ENCODE results near the gene AP1S1.
"Not testable (repeated sequence)": the region's sequence is repeated elsewhere in the genome, so short reads cannot be mapped to it uniquely, and the experiment has no call there.

Gene AP1S1

DNA sequence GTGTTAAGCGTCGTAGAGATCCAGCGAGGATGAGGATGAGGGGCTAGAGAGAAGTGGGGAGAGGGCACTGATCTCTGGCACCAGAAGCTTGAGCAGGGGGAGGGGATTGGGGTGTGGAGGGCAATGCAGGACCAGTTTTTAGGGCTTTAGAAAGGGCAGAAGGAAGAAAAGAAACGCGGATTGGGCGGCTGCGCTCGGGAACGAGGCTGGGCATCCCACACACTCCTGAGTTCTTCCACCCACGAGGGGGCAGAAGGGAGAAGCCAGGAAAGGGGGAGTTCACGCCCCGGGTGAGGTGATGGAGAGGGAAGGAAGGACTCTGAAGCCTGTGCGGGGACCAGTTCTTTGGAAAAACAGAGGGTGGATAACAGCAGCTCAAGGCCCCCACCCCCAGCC is 17.2 kb downstream of the AP1S1 start:
- DNase-seq = no peak

DNA sequence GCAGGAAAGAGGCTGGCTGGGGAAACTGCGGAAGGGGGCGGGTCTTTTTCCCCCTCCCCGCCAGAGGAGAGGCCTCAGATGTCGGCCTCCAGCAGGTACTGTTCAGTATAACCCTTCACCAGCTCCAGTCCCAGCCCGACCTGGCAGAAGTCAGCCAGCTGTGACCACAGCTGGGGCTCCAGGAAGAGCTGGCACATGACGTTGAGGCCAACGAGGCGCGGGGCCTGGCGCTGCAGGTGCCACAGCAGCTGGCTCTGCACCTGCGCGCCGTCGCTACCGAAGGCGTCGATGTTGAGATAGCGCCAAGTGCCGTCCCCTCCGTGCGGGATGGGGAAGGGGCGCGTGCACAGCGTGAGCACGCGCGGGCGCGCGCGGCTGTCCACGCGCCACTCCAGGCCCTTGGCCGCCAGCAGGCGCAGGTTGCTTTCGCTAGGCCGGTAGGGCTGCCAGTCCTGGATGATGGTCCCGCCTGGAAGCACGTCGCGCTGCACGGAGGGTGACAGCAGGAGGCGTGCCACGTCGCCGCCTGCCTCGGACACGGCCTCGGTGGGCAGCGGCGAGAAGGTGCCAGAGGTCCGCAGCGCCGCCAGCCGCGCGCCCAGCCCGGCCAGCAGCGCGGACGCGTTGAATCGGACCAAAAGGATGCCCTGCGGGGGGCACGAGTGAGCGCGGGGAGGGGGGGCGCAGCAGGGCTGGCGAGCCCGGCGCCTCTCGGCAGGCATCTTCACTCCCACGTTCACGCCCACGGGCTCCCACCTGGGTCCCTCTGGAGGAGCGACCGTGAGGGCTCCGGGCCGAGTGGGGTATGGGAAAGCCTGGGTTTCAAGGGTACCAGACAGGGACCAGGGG is 18.0 kb downstream of the AP1S1 start:
- no peak for DNase-seq

DNA sequence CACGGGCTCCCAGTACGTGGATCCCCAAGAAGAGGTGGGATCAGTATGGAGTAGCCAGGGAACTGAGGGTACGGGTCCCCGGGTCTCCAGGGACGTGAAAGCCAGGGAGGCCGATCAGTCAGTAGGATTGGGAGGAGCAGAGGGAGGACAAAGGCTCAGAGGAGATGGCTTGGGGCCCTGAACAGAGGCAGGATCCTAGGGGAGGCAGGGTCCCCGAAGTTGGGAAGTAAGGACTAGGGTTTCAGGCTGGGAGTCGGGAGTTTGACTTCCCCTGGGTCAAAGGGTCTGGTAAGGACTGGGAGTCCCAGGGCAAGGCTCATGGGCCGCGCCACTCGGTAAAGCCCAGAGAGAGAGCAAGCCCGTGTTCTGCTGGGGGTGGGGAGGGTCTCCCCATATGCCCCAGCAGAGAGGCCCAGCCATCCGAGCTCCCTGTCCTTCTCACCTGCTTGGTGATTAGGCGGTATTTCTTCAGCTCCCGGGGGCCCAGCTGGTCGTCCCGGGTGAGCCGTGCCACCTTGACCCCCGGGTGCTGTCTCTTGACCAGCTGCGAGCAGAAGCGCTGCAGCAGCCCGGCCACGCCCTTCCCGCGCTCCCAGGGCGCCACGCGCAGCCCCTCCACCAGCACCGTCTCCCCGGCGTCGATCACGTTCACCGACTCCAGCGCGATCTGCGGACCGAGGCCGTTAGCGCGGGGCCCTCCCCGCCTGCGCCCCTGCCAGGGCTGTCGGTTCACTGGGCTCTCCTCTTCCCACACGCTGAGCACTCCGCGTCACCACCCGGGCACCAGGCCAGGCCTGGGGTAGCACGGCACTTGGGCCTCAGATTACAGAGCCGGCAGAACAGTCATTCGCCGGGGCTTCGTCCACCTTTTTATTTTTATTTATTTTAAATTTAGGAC is 18.8 kb downstream of the AP1S1 start:
- no peak for DNase-seq

DNA sequence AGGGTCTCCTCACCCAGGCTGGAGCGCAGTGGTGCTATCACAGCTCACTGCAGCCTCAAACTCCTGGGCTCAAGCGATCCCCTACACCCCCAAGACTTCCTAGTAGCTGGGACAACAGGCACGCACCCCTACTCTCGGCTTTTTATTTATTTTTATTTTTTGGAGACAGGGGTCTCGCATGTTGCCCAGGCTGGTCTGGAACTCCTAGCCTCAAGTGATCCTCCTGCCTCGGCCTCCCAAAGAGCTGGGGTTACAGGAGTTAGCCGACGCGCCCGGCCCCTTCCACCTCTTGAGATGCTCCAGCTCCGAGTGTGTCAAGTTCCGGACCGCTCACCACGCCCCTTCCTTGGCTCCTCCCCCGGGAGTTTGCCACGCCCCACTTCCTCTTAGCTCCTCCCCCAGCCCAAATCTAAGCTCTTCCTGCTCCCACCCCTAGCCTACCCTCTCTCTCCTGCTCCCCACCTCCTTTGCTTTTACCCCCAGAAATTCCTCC is 19.5 kb downstream of the AP1S1 start:
- peak; percentile 61 for DNase-seq

DNA sequence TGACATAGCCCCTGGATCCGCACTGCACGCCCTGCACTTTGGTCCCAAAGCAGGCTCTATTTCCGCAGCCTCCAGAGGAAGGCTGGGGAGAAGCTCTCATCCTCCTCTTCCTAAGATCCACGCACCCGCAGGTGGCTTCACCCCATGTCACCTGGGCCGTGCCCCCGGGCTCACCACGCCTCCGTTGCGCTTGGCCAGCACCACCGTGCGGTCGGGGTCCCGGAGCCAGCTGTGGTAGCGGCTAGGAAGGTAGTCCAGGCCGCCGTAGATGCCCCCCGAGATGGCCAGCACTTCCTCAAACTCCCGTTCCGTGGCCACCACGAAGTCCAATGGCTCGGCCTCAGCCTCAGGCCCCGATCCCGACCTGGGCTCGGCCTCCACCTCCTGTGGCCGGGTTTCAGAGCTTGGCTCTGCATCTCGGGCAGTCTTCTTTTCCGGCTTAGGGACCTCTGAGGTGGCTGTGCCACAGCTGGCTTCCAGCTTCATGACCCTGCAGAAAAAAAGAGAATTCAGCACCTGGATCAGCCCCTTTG is 20.1 kb downstream of the AP1S1 start:
- DNase-seq = no peak

DNA sequence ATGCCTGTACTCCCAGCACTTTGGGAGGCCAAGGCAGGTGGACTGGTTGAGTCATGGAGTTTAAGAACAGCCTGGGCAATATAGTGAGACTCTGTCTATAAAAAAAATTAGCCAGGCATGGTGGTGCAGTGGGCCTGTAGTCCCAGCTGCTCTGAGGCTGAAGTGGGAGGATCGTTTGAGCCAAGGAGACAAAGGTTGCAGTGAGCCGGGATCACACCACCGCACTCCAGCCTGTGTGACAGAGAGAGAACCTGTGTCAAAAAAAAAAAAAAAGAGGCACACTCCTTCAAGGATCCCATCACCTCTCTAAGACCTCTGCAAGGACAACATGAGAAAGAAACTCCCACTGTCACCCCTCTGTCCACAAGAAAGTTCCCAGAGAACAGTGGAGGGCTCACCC is 21.4 kb downstream of the AP1S1 start:
- DNase-seq = no peak

DNA sequence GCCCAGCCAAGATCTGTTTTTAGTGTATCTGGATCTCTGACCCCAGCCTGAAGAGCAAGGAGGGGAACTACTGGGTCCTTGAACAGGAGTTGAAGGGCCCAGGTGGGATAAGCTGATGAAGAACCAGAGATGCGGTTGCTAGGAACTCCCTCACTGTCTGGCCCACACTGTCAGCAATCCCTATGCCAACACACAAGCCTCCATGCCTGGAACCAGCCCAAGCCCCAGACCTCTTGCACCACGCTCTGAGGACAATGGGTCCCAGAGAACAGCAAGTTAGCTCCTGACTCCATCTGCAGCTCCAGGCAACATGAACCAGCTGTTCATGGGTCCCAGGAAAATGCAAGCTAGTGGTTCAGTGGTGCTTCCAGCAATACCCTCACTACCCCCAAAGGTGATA is 23.4 kb downstream of the AP1S1 start:
- no peak for DNase-seq

DNA sequence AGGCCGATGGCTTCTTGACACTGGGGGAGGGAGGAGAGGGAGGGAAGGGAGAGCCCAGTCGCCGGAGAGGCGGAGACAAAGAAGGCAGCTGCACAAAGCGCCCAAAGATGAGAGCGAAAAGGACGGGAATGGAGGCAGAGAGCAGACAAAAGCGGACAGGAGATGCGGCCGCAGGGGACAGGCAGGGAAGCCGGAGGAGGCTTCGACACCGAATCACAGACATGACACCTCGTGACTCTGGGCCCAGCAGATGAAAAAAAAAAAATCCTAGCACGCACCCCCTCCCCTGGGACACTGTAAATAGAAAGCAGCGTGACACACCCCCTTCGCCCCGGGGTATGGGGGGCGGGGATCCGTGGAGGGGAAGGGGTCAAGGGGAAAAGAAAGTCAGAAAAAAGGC is 24.8 kb downstream of the AP1S1 start:
- no peak for DNase-seq

DNA sequence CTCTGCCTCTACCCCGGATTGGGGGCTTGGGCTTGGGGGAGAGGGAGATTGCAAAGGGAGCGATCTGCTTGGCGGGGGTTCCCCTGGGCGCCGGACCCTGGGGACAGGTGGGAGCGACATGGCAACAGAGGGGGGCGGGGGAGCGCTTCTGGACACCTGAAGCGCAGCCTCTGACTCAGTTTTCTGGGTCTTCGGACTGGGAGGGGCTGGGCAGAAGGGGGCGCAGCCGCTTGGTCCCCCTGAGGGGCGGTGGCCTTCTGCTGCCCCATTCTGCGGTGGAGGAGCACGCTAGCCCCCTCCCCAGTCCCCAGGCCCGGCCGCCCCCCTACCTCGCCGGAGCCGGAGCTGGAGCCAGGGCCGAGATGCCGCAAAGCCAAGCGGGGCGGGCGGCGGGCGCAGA is 25.4 kb downstream of the AP1S1 start:
- DNase-seq = no peak

DNA sequence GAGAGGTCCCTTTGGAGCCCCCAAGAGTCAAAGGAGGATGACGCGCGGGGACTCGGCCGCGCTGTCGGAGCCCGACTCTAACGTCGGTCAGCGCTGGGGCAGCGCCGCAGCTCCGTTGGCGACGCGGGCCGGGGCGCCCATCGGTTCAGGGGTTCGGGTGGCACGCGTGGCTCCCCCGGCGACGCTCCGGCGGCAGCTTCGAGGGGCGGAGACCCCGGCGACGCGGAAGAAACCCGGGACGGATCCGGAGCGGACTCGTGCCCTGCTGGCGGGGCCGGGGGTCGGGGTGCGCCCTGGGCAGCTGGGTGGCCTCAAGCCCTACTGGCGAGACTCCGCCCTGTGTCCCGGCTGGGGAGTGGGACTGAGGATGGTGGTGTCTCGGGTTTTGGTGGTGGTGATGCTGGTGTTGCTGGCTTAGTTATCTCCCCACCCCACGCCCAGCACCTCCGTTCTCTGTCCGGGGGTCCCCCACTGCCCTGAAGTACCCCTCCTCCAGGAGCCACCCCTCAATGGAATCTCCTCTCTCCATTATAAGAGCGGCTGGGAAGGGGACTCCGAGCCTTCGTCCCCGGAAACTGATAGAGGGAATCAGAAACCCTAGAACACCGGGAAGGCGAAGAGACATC is 26.0 kb downstream of the AP1S1 start, which contains the start of gene NAT16:
TSS of gene NAT16 (minus strand) at position 164 of the 626 bp plus-strand sequence. CDS start 5,486 bp downstream, outside the sequence.
- DNase-seq = no peak

DNA sequence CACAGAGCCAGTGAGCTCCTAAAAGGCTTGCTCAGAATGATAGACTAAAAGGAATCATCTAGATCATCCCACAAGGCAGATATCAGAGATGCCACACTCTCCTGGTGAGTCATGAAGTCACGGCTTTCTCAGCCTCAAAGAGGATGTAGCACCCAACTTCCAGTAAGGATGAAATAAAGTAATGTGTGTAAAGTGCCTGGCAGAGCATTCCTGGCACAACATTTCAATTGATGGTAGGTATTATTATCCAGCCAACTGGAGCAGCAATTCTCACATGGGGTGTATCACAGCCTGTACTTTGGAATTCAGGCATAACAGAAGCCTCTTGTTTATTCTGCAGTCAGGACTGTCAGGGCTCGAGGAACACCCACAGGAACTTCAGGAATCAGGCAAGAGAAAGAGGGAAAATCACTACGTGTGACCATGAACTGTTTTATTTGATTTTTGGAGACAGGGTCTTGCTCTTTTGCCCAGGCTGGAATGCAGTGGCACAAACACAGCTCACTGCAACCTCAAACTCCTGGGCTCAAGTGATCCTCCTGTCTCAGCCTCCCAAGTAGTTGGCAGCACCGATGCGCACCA is 31.1 kb downstream of the AP1S1 start:
- DNase-seq = no peak

DNA sequence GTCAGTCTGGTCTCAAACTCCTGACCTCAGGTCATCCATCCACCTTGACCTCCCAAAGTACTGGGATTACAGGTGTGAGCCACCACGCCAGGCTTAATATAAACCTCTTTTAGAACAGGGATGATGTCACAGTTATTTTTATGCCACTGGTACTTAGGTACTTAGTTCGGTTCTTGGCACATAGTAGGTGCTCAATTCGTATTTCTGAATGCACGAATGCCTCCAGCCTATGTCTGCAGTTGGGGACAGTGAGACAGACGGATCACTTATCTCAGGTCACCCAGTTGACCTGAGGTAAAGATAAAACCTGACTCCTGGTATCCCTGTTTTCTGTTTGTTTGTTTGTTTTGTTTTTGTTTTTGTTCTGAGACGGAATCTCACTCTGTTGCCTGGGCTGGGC is 31.9 kb downstream of the AP1S1 start:
- DNase-seq = no peak

DNA sequence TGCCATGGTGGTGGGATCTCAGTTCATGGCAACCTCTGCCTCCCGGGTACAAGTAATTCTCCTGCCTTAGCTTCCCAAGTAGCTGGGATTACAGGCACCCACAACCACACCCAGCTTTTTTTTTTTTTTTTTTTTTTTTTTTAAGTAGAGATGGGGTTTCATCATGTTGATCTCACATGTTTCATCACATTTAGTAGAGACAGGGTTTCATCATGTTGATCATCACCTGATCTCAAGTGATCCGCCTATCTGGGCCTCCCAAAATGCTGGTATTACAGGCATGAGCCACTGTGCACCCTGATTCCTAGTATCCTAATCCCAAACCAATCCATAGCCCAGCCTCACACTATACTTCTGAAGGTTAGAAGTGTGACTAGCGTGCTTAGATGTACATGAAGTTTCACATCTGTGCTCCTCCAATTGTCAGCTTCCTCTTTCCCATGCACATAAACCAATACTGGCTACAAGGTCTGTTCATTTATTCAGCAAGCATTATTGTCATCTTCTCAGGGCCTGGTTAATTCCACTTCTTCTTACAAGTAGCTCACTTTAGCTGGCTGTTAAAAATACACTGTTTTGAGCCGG is 32.7 kb downstream of the AP1S1 start:
- no peak for DNase-seq

DNA sequence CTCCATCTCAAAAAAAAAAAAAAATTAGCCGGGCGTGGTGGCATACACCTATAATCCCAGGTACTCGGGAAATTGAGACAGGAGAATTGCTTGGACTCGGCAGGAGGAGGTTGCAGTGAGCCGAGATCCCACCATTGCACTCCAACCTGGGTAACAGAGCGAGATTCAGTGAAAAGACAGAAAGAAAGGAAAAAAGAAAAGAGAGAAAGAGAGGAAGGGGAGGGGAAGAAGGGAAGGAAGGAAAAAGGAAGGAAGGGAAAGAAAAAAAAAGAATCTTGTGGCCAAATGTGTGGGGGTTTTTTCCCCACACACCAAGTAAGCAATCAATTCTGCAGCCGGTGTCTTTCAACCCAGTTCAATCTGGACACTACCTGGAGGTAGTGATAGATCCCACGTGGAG is 34.8 kb downstream of the AP1S1 start:
- no peak for DNase-seq

DNA sequence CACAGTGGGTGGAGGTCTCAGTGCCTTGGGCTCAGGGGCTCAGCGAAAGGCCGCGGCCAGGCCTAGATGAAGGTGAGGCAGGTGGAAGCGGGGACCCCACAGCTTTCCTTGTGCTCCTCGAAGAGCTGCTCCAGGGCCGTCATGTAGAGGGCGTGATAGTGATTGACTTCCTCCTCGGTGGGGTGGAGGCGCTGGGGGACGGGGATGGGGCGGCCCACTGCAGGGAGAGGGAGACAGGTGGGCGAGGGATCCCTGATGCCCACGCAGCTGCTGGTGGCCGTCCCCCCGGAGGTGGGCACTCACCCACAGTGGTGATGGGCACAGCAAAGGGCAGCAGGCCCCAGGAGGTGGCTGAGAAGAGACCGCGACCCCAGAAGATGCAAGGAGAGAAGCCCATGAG is 41.6 kb downstream of the AP1S1 start:
- DNase-seq = no peak

DNA sequence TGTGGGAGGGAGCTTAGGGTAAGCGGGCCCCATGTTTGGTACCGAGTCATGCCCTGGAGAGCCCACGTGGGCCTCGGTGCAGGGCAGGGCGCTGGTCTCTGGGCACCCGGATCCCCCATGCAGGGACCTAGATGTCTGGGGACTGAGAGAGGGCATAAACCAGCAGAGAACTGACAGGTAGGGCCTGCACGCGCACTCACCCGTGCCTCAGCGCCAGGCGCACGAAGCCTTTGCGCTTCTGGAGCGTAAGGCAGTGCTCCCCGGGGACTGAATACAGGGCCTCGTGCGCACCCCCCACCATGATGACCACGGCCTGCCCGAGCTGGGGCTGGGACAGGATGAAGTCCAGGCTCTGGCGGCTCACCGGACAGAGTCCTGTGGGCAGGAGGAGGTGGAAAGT is 43.7 kb downstream of the AP1S1 start:
- DNase-seq = no peak

DNA sequence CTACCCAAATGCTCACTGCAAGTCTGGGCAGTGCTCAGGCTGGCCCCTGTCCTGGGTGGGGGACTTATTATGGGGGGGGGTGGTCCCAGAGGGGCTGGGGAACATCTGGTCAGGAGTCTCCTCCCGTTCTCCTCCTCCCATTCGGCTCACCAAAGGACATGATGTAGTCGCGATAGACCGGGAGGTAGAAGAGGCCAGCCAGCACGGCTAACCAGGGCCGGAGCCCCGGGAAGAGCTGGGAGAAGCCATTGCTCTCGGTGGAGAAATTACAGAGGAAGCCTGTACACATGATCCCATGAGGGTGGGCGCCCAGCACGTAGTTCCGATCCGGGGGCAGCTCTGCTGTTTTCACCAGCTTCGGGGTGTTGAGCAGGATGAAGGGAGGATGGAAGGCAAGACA is 44.2 kb downstream of the AP1S1 start:
- no peak for DNase-seq

DNA sequence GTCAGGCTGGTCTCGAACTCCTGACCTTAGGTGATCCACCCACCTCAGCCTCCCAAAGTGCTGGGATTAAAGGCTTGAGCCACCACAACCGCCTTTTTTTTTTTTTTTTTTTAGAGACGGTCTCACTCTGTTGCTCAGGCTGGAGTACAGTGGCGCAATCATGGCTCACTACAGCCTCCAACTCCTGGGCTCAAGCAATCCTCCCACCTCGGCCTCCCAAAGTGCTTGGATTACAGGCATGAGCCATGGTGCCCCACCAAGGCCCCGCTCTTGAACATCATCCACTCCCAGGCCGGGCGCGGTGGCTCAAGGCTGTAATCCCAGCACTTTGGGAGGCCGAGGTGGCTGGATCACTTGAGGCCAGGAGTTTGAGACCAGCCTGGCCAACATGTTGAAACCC is 45.2 kb downstream of the AP1S1 start:
- not testable (repeated sequence) for DNase-seq

DNA sequence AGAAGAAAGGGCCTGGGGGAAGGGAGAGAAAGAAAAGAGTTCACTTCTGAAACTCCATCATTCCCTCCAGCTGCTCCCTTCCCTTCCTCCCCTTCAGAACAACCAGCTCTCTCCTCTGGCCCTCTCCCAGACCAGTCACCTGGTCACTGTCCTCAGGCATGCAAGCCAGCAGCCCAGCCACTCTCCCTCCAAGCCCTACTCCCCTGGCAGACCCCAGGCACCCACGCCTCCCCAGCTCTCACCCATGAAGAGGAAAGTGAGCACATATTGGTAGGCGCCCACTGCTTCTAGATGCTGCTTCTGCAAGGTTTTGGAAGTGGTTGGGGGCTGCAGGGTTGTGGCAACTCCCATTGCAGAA is 46.2 kb downstream of the AP1S1 start:
- no peak for DNase-seq

DNA sequence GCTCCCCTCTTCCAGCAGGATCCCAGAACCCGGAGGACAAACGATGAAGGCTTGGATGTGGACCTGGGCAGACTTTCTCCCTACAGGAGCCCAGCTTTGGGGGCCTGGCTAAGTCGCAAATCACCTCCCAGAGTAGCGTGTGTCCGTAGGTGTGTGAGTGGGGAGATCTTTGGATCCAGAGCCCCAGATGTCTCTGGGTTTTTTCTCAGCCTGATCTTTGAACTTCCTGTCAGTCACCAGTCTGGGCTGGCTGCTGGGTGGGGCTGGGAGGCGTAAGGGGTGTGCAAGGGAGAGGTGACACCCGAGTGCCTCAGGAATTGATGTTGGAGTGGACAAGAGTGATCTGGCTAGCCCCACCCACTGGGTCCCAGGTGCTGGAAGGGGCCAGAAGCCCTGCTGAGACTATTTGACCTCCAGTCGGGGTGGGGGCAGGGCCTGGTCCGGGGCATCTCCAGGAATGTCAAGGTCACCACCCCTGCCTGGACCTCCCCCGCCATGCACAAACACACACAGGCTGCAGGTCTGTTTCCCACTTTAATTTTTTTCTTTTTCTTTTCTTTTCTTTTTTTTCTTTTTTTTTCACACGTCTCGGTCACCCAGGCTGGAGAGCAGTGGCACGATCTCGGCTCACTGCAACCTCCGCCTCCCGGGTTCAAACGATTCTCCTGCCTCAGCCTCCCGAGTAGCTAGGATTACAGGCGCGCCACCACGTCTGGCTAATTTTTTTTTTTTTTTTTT is 46.8 kb downstream of the AP1S1 start, which contains the start of gene MOGAT3:
TSS of gene MOGAT3 (minus strand) at position 175 of the 738 bp plus-strand sequence. CDS start 182 bp downstream, outside the sequence.
- DNase-seq = no peak
